Placental pericyte (primary cell): Measurements from ENCODE around the gene TRIM49. TPM values are rescaled to one million over a fixed set of nuclear protein-coding genes. Genes with fewer than 3 reads are reported as not detected.

Experiments
- small RNA-seq: library from RNA; depleted of rRNA; stranded (forward); fragments of <200 nt; gene quantifications from one replicate; pipeline ENCODE3, GENCODE V24; 2012; ENCODE audit warnings: low replicate concordance
- total RNA-seq: library from RNA; depleted of rRNA; stranded (reverse); fragments of >200 nt; gene quantifications from 2 replicates; pipeline ENCODE4 v1.2.3, GENCODE V29; 2012

TRIM49 gene, protein sequence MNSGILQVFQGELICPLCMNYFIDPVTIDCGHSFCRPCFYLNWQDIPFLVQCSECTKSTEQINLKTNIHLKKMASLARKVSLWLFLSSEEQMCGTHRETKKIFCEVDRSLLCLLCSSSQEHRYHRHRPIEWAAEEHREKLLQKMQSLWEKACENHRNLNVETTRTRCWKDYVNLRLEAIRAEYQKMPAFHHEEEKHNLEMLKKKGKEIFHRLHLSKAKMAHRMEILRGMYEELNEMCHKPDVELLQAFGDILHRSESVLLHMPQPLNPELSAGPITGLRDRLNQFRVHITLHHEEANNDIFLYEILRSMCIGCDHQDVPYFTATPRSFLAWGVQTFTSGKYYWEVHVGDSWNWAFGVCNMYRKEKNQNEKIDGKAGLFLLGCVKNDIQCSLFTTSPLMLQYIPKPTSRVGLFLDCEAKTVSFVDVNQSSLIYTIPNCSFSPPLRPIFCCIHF
- not detected in 2 replicates for total RNA-seq

DNA sequence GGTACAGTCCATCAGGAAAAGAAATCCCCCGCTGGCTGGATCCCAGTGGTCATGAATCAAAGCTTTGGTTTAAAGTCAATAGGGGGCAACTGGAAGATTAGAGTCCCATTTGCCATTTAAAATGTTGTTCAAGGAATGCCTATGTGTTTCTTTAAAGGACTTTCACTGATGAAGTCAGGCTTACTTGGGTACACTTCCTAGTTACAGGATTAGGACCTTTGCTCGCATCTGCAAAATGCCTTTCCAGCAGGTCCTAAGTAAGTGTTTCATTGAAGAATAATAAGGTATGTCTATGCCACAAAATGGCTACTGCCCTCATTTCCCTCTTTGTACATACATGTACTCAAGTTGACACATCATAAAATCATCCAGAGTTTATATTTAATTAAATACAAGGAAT, at the start of gene TRIM49:
Gene TRIM49, minus strand, starts transcription at position 101 of the 400 bp plus-strand sequence. CDS start 4,106 bp downstream, outside the sequence.

Small RNAs within 50 kb of the gene (small RNA-seq; reads per million reads assigned to genes)
- gene AP003122.3, result not detected

Other genes with a start within 250 kb of the TRIM49 start
- gene TRIM77, start 98.3 kb downstream of the TRIM49 start, total RNA-seq, result not detected in 2 replicates
- not detected in 2 replicates for gene TRIM64B, start 69.9 kb upstream of the TRIM49 start, total RNA-seq
- gene TRIM49D1, start 113.7 kb upstream of the TRIM49 start, total RNA-seq, result not detected in 2 replicates
- not detected in 2 replicates for gene TRIM49D2, start 115.5 kb upstream of the TRIM49 start, total RNA-seq
- gene TRIM64, start 157.5 kb upstream of the TRIM49 start, total RNA-seq, result not detected in 2 replicates
- not detected in 2 replicates for gene TRIM49C, start 222.5 kb upstream of the TRIM49 start, total RNA-seq